NCI-H128 (cell line): Measurements from ENCODE around the gene NTF4.

ENCODE experiments used
- DNase-seq: peaks from one replicate; lab custom pipeline; 2025; ENCODE audit not compliant: unreplicated experiment; lab: John Stamatoyannopoulos, UW

Gene NTF4

DNA sequence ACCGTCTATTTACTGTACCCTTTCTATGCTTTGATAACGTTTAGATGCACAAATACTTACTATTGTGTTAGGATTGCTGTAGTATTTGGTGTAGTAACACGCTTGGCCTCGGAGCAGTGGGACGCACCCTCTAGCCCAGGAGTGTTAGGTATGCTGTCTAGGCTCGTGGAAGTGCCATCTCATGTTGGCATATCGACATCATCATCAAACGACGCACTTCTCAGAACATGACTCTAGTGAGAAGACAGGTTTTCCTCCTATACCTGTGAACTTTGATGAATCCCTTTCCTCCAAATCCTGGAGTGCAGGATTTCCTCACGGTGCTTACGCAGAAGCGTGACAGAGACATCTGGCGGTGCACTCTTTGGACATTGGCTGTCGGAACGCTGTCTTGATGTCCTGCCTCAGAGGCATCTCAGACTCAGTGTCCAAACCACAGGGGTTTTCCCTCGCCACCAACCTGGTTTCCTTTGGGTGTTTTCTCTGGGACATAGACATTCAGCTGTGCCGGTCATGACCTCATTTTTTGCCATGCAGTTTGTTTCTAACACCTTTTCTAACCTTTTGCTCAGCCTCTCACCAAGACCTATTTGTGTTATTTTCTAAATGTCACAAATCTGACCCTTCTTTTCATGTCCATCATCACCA lies 26.9 kb upstream of the NTF4 start:
- no peak for DNase-seq

DNA sequence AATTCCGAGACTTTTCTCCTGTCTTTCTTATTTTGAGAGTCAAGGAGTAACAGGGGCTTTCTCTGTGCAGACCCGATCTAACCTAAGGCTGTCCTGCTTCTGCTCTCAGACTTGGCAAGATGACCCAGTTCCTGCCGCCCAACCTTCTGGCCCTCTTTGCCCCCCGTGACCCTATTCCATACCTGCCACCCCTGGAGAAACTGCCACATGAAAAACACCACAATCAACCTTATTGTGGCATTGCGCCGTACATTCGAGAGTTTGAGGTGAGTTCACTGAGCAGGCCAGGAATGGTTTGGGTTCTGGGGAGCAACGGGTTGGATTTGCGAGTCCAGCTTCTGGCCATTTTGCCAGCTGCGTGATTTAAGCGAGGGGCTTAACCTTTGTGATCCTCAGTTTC lies 21.7 kb upstream of the NTF4 start:
- DNase-seq, result no peak

DNA sequence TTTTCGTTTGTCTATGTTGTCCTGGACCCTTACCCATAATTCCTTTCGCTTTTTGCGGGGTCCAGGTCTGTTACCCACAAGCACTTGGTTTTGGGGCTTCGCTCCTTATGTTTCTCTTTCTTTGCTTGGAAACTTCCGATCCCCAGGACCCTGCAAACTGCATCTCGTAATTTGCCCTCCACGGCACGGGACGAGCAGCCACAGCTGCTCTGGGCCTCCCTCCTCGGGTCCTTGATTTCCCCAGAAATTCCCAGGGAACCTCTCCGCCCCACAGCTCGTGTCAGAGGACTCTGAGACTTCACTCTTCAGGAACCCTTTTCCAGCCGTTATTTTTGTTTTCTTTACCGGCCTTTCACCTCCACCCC lies 21.2 kb upstream of the NTF4 start:
- DNase-seq, result no peak

DNA sequence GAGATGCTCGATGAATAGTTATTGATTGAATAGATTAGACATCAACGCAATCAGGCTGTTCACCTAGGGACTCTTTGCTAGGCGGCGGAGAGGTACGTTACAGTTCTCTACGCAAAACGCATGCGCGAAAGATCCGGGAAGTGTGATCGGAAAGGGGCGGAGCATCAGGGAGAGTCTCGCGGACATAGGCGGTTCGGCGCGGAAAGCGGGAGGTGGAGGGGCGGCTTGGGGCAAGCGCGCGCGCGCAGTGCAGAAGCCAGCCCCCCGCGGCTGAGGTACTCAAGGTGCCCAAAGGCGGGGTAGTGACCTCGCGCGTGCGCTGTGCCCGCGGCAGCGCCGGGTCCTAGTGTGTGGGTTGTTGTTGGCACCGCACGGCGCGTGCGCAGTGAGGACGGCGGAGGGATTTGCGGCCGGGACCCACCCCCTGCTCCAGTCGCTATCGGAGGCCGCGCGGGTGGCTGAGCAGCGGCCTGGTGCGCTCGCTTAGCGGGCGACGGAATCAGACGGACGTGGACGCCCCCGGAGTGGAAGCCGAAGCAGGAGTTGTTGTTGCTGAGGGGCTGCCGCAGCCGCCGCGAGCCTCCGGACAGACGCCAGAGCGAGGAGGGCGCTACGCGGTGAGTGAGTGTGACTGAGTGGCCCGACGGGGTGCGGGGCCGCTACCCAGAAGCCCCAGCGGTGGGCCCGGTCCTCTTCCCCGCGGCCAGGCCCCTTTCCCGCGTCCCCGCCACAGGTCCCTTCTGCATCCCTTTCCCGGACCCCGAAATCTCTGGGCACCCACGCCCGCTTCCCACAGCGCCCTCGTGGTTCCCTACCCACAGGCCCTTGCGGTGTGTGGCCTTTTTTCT lies 20.6 kb upstream of the NTF4 start, which contains the start of gene SNRNP70:
Gene SNRNP70, plus strand, starts transcription at position 432 of the 848 bp plus-strand sequence. CDS start 964 bp downstream, outside the sequence.
- DNase-seq, result peak; percentile 99

DNA sequence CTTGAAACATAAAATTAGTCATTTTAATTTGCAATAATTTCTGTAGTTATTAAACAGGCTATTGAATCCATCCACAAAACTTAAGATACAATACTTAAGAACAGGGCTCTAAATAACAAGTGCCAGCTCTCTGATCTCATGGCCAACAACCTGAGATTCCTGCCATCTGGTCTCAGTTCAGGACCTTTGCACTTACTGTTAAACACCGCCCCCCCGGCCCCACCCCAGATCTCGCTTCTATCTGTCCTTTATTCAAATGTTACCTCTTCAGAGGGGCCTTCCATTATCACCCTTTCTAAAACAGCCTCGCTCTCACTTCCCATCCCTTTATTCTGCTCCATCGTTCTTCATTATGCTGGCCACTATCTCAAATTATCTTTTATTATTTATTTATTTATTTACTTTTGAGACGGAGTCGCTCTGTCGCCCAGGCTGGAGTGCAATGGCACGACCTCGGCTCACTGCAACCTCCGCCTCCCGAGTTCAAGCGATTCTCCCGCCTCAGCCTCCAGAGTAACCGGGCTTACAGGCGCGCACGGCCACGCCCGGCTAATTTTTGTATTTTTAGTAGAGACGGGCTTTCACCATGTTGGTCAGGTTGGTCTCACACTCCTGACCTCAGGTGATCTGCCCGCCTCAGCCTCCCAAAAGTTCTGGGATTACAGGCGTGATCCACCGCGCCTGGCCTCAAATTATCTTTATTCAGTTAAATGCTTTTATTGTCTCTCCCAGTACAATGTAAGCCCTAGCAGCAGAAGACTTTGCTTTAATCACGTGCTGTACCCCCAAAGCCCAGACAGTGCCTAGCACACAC lies 19.8 kb upstream of the NTF4 start:
- DNase-seq, result no peak

DNA sequence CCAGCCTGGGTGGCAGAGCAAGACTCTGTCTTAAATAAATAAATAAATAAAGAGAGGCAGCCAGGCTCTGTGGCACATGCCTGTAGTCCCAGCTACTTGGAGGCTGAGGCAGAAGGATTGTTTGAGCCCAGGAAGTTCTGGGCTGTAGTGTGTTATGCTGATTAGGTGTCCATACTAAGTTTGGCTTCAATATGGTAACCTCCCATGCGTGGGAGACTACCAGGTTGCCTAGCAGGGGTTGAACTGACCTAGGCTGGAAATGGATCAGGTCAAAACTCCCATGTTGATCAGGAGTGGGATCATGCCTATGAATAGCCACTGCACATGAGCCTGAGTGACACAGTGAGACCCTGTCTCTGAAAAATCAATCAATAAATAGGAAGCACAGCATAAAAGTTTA lies 16.7 kb upstream of the NTF4 start:
- no peak for DNase-seq

DNA sequence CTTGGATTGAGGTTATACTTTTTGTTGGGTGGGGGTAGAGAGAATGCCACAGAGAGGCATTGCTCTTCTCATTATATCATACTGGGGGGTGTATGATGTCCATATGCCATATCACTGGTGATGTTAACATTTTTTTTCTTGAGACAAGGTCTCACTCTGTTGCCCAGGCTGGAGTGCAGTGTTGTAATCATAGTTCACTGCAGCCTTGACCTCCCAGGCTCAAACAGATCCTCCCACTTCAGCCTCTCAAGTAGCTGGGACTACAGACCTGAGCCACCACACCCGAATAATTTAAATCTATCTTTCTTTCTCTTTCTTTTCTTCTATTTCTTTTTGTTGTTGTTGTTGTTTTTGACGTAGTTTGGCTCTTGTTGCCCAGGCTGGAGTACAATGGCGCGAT lies 15.8 kb upstream of the NTF4 start:
- DNase-seq, result no peak

DNA sequence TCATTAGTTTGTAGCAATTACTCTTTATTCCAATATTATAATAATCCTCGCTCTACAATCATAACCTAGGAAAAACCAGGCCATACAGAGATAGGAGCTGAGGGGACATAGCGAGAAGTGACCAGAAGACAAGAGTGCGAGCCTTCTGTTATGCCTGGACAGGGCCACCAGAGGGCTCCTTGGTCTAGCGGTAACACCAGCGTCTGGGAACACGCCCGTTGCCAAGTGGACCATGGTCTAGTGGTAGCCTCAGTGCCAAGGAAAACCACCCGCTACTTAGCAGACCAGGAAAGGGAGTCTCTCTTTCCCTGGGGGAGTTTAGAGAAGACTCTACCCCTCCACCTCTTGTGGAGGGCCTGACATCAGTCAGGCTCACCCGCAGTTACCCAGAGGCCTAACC lies 10.3 kb upstream of the NTF4 start:
- DNase-seq, result peak; percentile 6

DNA sequence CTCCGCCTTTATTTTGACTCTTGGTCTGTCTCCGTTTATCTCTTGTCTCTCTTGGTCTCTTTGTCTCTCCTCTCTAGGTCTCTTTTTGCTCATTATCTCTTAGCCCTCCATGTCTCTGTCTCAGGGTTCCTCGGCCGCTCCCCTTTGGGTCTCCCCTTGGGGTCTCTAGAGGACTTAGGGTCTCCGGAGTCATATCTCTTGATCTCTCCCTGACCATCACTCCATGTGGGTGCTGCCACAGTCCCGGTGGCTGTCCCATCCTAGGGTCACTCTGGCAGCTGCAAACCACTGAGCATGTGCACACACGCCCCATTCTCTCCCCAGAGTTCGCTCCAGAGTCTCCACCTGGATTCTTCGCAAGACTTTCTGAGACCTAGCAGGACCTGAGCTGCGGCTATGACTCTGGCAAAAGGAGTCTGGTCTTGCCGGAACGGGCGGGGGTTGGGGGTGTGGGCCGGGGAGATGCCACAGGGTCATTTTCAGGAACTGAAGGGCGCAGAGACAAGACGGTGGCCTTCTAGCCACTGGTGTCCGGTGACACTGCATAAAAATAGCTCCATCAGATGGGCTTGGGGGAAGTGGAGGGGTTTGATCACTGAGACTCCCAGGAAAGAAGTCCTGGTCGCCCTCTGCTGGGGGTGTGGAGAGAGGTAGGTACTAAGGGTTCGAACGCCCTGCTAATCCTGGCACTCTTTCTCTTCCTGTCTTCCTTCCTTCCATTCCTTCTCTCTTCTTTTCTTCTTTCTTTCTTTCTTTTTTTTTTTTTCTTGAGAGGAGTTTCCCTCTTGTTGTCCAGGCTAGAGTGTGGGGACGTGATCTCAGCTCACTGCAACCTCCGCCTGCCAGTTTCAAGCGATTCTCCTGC lies 9.1 kb upstream of the NTF4 start:
- DNase-seq, result peak; percentile 16

DNA sequence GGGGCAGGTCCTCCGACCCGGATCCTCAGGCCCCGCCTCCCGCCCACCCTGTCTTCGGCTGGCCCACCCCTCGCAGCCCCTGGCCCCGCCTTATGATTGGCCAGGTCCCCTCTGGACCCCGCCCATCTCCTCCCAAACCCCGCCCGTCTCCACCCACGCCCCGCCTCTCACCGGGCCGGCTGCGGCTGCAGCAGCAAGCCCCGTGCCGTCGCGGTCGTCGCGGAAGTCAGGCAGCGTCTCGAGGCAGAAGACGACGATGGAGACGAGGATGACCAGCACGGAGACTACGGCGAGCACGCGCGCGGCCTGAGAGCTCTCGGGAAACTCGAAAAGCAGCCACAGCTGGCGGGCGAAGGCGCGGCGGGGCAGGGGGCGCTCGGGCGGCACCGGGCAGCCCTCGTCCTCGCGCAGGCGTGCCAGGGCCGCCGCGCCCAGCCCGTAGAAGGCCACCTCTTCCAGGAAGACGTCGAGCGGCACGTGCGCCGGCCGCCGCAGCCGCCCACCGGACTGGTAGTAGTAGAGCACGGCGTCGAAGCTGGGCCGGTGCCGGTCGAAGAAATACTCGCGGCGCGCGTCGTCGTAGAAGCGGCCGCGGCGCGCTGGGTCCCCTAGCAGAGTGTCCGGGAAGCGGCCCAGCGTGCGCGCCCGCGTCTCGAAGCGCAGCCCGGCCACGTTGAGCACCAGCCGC lies 7.4 kb upstream of the NTF4 start:
- no peak for DNase-seq

DNA sequence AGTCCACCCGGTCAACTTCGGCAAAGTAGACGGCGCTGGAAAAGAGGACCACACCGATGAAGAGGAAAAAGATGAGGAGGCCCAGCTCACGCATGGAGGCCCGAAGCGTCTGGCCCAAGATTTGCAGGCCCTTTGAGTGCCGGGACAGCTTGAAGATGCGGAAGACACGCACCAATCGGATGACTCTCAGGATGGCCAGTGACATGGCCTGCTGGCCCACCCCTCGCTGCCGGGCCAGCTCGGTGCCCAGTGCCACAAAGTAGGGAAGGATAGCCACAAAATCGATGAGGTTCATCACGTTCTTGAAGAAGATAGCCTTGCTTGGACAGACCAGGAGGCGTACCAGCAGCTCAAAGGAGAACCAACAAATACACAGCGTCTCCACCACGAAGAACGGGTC lies 5.8 kb upstream of the NTF4 start:
- no peak for DNase-seq

DNA sequence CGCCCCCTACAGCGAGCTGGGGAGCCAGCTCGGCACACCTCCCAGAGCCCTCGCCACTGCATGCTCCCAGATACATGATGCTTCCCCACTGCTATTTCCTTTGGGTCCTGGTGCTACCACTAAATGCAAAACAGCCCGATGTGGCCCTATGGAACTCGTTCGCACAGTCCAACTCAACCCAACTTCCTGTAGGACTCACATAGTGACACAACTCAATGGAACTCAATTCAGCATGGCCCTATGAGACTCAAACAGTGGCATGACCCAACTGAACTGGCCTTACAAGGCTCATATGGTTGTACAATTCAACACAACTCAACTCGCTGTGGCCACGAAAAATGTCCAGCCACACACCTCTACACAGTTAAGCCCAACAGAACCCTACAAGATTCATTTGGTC lies 4.4 kb upstream of the NTF4 start:
- no peak for DNase-seq

DNA sequence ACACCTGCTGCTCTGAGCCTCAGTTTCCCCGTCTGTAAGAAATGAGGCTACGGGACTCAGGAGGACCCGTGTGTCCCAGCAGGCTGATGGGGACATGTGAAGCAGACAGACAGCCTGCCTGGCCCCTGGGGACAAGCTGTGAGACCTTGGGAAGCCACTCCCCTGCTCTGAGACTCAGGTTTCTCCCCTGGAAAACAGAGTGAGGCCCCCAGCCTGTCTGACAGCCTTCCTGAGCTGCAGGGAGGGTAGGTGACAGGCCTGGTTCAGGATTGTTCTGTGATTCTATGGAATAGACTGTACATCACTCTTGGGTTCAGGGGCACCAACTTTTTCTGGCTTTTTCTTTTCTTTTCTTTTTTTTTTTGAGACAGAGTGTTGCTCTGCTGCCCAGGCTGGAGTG lies 2.9 kb upstream of the NTF4 start:
- DNase-seq, result no peak

DNA sequence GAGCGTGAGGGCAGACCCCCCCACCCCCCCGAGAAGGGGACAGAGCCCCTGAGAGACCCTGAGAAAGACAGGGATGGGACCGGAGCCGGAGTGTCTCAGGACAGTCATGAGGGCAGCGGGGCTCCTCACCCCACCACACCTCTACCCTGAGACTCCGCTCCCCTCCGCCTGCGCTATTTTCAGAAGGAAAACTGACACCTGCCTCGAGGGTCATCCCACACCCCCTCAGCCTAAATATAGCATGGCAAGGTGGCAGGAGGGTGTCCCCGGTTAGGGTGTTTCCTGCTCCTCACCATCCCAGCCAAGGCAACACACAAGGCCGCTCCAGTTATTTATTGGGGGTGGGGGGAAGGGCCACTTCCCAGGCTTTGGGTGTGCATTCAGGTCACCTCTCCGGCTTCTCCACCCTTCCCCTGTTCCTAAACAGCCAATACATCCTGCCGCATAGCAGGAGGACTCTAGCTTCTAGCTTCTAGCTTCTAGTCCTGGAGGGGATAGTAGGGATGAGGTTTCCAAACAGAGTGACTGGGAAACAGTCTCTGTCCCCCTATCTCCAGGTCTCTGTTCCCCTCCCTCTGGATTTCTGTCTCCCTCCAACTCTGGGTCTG lies 1.4 kb upstream of the NTF4 start:
- DNase-seq, result no peak

DNA sequence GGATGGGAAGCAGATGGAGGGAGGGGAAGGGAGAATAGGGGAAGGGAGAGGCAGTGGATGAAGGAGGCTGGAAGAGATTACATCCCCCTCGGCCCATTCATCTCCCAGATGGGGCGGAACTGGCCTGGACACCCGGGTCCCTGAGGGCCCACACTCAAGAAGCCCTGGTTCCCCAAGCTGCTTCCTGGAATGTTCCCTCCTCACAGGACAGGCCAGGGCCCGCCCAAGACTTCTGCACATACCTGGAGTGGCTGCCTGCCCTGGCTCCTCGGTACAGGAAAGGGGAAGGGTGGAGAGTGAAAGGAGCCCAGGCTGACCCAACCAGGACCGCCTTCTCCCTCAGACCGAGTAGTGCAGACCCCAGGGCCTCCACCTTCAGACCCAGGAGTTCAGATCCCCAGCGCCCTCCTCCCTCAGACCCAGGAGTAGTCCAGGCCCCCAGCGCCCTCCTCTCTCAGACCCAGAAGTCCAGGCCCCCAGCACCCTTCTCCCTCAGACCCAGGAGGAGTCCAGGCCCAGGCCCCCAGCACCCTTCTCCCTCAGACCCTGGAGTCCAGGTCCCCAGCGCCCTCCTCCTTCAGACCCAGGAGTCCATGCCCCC lies 489 bp downstream of the NTF4 start:
- DNase-seq, result no peak

DNA sequence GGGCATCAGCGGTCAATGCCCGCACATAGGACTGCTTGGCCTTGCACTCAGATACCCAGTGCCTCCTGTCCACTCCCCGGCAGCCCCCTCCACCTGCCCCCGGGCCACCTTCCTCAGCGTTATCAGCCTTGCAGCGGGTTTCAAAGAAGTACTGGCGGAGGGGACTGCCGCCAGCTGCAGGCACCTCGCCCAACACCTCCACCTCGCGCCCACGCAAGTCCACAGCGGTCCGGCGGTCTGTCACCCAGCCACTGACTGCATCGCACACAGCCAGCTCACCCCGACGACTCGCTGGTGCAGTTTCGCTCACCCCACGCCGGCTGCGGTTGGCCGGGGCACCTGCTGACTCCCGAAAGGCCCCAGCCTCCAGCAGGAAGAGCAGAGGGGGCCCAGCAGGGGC lies 3.2 kb downstream of the NTF4 start:
- no peak for DNase-seq

DNA sequence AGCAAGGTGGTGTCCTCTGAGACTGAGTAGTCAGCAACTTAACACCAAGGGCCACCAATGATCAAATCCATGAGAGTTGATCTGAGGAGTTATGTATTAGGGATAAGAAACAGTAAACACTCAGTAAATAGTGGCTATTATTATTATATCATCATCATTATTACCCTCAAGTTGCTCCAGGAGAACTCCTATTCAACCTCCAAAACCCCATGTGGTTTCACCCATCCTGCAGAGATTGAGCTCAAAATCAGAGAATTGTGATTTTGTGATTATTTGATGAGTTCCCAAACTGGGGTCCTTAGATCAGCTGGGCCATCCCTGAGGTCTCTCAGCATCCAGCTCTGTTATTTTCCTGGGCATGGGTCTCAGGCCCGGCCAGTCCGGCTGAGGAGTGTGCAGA lies 3.6 kb downstream of the NTF4 start:
- DNase-seq, result no peak

DNA sequence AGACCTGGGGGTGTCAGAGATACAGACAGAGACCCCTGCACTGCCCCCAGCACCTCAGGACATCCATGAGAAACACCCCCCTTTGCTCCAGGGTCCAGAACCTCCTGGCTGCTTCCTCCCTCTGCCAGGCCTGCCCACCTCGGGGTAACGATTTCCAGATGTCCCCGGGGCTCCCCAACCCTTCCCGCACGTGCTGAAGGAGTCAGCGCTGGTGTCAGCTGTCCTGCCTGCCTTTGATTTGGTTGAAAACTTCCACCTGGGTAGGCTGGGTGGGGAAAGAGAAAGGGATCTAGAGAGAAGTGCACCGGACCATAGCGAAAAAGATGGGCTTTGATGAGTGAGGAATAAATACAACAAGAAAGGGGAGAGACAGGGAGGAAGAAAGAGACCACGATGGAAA lies 5.6 kb downstream of the NTF4 start:
- DNase-seq, result no peak

DNA sequence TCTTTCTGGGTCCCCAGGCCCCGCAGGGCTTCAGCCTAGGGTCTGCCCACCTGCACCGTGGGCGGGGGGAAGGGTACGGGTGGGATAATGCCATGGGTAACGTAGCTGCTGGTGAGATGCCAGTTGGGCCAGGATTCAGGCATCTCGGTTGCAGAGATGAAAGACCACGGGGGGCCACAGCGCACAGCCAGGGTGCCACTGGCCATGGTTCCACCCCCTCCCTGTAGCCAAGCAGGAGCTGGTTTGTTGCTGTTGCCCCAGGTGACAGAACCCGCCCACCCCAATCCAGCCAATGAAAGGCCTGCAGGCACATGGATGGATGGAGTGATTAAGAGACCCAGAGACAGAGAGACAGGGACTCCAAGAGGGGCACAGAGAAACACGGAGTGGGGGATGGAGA lies 6.1 kb downstream of the NTF4 start:
- no peak for DNase-seq
